GM10266 (cell line): Measurements from ENCODE around the gene HES7.
"Not testable (repeated sequence)": the region's sequence is repeated elsewhere in the genome, so short reads cannot be mapped to it uniquely, and the experiment has no call there.

Source experiments
- DNase-seq: peaks from one replicate; pipeline ENCODE4 v3.0.0; 2012; ENCODE audit errors: extremely low spot score
- TF ChIP-seq, protein P1 (sequence below): IDR thresholded peaks from 2 replicates; pipeline ENCODE4 v1.5.1; 2012; ENCODE audit warnings: mild to moderate bottlenecking, low read depth; ENCODE audit not compliant: control insufficient read depth, insufficient read depth; ENCODE audit errors: missing control alignments

The HES7 gene

DNA sequence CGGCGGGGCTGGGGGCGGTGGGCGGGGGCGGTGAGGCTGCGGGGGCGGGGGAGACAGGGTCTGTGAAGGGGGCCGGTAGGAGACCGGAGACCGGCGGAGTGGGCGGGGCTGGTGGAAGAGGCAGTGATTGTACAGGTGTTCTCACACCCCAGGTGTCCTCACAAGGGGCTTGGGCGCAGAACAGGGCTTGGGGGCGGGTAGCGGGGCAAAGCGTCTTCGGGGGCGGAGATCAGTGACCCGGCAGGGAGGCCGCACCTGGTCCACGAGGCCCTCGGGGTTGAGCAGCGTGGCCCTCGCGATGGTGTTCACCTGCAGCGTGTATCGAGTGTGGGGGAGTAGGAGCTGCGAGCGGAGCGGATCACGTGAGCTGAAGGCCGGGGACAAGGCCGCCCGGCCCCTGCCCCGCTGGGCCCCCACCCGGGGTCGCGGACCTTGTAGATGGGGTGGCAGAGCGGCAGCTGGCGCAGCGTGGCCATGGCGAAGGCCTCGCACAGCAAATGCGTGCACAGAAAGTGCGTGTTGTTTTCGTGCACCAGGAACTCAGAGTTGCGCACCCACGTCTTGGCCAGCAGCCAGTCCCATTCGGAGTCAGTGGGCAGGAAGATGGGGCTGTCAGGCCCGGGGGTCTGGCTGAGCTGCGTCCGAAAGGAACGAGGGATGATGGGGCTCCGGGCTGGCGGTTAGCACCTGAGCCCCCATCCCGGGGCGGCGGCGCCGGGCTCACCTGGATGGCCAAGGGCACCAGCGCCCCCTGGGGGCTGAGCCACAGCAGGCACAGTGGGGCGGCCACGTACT lies 14.0 kb downstream of the HES7 start:
- DNase-seq, result peak; percentile 88
- TF ChIP-seq, protein P1, sequence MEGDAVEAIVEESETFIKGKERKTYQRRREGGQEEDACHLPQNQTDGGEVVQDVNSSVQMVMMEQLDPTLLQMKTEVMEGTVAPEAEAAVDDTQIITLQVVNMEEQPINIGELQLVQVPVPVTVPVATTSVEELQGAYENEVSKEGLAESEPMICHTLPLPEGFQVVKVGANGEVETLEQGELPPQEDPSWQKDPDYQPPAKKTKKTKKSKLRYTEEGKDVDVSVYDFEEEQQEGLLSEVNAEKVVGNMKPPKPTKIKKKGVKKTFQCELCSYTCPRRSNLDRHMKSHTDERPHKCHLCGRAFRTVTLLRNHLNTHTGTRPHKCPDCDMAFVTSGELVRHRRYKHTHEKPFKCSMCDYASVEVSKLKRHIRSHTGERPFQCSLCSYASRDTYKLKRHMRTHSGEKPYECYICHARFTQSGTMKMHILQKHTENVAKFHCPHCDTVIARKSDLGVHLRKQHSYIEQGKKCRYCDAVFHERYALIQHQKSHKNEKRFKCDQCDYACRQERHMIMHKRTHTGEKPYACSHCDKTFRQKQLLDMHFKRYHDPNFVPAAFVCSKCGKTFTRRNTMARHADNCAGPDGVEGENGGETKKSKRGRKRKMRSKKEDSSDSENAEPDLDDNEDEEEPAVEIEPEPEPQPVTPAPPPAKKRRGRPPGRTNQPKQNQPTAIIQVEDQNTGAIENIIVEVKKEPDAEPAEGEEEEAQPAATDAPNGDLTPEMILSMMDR, result peak; percentile 95

DNA sequence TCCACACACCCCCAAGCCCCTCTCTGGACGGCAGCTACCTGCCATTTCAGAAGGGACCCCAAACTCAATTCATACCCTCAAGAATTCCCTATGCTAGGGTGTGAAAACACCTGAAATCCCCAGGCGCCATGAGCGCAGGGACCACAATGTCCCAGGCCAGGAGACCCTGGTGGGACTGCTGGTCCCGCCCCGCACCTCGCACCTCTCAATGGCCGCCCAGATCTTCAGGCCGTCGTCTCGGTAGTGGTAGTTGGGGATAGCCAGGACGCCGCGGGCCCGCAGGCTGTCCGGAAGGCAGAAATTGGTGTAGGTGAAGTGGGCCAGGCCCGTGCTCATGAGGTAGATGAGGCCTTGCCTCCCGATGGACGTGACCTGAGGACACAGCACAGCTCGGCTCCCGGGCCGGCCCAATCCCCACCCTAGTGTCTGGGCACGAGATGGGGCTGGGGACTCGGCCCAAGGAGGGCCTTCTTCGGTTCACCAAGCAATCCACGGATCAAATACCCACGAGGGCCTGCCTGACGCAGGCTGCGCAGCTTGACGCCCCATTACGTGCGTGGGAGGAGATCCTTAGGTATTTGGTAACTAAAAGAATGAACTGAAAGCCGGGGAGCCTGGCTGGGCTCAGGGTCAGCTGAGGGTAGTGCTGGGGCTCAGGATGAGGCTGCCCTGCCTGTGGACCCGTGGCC lies 14.8 kb downstream of the HES7 start:
- no peak for DNase-seq
- TF ChIP-seq, protein P1, result no peak

DNA sequence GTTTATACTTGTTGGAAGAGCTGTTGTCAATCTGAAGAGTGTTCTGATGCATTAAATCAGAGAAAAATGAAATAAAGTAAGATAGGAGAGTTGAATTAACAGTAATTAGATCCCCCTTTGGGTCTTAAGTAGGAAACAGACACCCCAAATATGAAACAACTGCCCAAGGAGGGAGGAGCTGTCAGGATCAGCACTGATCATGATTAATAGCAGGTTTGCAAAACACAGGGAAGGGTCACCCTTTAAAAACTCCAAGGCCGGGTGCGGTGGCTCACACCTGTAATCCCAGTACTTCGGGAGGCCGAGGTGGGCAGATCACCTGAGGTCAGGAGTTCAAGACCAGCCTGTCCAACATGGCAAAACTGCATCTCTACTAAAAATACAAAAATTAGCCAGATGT lies 16.9 kb downstream of the HES7 start:
- not testable (repeated sequence) for DNase-seq

DNA sequence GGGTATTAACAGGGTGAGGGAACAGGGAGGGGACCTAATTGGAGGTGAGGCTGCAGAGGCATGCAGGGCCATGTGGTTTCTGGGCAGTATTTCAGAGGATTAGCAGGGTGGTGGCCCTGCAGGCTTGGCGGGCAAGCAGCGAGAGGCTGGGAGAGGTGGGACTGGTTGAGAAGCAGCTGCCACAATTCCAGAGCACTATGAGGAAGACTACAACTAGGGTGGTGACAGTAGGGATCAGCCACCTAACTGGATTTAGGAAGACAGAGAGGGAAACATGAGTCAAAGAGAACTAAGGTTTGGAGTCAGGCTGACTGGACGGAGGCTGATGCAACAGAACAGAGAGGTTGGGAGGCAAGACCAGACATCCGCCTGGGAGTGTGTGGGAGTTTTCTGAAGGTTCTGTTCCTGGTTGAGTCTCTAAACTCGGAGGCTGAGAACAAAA lies 17.9 kb downstream of the HES7 start:
- TF ChIP-seq, protein P1, result no peak
- no peak for DNase-seq

DNA sequence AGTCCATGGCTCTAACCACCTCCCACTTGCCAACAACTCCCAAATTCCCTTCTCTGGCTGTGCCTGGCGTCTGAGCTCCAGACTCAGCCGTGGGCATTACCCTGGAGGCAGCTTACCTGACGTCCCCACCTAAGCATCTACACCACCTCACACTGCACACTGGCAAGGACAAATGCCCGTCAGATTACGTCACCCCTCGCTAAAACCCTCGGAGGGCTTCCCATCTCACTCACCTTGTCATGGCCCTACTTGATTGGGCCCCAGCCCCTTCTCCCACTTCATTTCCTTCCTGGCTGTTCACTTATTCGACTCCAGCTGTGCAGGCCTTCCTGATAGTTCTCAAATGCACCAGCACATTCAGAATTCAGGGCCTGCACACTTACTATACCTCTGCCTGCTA lies 19.0 kb downstream of the HES7 start:
- TF ChIP-seq, protein P1, result no peak
- DNase-seq, result no peak

DNA sequence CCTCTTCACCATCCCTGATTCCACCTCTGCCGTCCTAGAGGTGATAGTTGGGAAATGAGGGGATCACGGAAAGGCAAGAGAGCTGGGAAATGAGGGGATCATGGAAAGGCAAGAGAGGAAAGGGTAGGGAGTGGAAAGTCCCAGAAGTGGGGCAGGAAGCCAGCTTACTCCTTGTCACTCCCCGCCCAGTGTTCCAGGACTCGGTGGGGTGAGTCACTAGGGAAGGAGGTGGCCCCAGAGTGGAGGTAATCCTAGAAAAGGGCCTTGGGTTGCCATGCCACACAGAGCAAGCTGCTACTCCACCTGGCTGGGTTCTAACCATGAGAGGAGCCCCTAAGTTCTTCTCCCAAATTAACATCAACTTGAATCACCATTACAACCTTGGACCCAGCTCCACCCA lies 20.4 kb downstream of the HES7 start:
- TF ChIP-seq, protein P1, result no peak
- no peak for DNase-seq

DNA sequence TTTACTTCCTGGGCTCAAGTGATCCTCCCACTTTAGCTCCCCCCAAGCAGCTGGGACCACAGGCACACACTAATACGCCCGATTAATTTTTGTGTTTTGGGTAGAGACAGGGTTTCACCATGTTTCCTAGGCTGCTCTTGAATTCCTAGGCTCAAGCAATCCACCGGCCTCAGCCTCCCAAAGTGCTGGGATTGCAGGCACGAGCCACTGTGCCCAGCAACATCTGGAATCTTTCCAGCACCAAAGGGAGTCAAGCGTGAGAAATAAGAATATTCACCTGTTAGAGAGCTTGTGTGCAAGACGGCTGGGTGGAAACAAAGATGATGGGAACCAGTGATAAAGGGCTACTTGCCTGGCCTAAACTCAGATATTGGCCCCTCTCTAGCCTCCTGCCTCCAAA lies 22.2 kb downstream of the HES7 start:
- TF ChIP-seq, protein P1, result no peak

More for the DNA sequence above, 22.2 kb downstream of the HES7 start:
- DNase-seq, result no peak
